Dermis blood vessel endothelial cell (primary cell): ENCODE data around the gene CHST13. TPM values are rescaled to one million over a fixed set of nuclear protein-coding genes. Genes with fewer than 3 reads are reported as not detected.

Source experiments
- DNase-seq: peaks from one replicate; pipeline ENCODE4 v3.0.0; 2010
- total RNA-seq: library from RNA; depleted of rRNA; stranded (reverse); fragments of >200 nt; gene quantifications from 2 replicates; pipeline ENCODE4 v1.2.3, GENCODE V29; 2014

CHST13 gene
- total RNA-seq, 1 donor from 2014 or later: not detected

DNA sequence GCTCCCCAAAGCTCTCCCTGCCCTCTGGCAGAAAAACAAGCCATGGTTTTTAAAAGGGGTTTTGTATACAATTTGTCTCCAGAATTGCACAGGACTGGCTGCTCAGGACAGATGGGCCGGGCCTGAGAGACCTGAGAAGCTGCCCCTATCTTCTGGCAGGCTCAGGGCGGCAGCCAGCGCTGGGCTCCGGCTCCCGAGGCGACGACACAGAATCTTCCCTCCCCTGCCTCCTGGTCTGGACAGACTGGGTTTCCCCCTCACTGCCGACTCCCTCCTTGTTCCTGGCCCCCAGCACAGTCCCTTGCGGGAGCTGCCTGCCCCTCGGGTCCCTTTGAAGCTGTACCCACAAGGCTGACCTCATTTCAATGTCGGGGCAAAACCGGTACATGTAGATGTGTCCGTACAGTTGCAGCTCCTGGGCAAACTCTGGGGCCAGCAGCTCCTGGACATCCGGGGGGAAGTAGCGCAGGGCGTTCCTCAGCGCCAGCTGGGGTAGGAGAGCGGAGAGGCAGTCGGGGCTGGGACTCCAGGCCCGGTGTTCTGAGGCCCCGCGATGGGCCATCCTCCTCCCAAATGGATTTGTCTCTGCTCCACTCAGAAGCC lies 13.5 kb upstream of the CHST13 start:
- no peak for DNase-seq

GRCh38 chr3:126511291-126511690 lies 12.7 kb upstream of the CHST13 start:
- DNase-seq: no peak

GRCh38 chr3:126512026-126512425 lies 11.9 kb upstream of the CHST13 start:
- DNase-seq: no peak

- no peak for DNase-seq
These were observed 10.9 kb upstream of the CHST13 start for GRCh38 chr3:126512916-126513650.

GRCh38 chr3:126514161-126514560 lies 9.8 kb upstream of the CHST13 start:
- DNase-seq: no peak

DNA sequence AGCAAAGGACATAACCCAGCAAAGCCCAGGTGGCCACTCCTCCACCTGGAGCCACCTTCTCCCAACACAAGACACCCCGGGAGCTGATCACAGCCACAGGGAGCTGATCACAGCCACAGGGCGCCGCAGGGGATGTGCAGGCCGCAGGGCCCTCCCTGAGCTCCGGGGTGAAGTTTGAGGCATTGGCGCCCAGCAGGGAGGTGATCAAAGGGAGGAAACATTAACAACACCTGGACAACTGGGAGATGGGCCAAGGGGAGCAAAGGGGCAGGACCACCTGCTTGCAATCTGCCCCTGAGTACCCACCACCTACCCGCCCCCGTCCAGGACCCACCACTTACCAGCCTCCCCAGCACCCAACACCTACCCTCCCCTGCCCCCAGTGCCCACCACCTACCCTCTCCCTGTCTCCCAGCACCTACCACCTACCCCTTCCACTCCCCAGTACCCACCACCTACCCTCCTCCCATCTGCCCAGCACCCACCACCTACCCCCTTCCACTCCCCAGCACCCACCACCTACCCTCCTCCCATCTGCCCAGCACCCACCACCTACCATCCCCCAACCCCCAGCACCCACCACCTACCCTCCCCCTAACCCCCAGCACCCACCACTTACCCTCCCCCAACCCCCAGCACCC lies 8.8 kb upstream of the CHST13 start:
- DNase-seq: no peak

- no peak for DNase-seq
These were observed 7.6 kb upstream of the CHST13 start for GRCh38 chr3:126516152-126516935.

GRCh38 chr3:126516936-126517290 lies 7.0 kb upstream of the CHST13 start:
- no peak for DNase-seq

DNA sequence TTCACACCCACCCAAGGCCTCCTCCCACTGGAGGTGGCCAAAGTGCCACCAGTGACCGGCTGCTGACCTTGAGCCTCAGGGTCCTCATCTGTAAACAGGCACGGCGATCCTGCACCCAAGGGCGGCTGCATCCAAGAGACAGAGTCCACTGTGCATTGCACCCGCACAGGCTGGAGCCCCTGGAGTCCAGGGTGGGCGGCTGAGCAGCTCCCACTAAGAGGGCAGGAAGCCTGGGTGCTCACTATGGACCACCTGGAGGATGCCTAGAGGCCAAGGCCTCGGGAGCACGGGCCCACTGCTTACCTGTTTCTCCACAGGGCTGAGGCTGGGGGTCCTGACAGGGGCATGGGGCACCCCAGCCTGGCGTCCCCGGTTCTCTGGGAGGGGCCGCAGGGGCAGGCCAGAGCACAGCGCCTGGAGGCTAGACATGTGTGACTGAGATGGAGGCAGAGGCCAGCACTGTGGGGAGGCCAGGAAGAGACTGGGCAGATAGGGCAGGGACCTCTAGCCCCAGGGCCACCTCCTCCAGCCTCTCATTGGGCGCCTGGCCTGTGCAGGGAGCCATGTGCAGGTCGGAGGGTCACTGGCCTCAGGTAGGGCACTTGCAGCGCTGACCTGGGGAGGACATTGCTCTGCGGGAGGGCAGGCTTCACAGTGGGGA lies 6.5 kb upstream of the CHST13 start, which contains the start of gene UROC1:
TSS of gene UROC1 (minus strand) at position 483 of the 661 bp plus-strand sequence. CDS start at position 429, 54 bp downstream.
- DNase-seq: no peak

GRCh38 chr3:126517986-126518778 lies 5.8 kb upstream of the CHST13 start:
- no peak for DNase-seq

GRCh38 chr3:126518779-126519177 lies 5.2 kb upstream of the CHST13 start:
- no peak for DNase-seq

GRCh38 chr3:126519506-126520455 lies 4.2 kb upstream of the CHST13 start:
- no peak for DNase-seq

DNA sequence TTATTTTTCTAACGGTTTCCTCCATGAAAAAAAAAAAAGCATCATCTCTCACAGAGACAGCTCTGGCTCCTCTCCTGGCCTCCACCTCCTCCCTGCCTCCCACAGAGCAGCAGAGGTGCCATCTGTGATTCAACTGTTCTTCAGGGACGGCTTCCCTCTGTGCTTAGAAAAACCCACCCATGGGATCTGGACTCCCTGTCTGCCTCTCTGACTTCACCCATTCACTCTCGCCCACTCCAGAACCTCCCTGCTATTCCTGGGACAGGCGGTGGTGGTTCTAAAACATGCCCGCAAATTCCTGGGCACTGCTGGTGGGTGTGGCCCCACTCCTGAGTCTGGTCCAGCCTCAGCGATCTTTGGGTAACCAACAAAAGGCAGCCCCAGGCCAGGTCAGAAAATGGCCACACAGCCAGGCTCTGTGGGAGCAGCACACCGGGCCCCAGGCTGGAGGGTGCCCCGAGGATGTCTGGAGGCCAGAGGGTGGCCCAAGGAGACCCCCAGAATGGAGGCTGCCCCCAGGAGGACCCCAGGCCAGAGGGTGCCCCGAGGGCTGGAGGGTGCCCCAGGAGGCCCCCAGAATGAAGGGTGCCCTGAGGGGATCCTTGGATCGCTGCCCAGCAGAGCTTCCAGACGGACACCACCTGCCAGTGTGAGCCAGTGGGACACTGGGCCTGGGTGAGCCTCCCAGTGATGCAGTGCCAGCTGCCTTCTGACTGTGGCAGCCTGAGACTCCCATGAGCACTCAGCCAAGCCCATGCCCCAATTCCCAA lies 2.6 kb upstream of the CHST13 start:
- DNase-seq: no peak

- DNase-seq: peak; percentile 68
These were observed 1.6 kb upstream of the CHST13 start for GRCh38 chr3:126522363-126522788.

DNA sequence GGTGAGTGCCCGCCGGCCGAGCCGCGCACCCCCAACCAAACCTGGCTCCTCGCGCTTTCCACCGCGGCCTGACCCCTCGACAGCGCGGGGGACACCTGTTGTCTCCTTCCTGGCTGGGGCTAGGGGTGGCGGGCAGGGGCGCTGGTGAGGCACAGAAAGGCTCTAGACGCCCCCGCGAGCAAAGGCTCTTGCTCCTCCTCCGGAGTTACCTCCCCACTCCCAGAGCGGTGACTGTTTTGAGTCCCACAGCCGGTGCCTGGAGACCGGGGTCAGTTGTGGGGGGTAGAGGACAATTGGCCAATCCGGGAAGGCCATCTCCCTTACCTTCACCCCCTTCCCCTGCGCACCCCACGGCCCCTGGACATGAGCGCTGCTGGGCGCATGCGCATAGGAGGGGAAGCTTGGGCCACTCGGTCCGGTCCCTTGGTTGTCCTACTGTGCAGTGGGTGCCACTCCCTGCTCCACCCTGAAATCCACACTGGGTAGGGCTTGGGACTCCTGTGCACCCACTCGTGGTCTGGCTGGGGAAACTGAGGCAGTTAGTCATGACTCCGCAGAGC lies 554 bp downstream of the CHST13 start:
- no peak for DNase-seq

- DNase-seq: no peak
These were observed 1.3 kb downstream of the CHST13 start for GRCh38 chr3:126525091-126525852.

DNA sequence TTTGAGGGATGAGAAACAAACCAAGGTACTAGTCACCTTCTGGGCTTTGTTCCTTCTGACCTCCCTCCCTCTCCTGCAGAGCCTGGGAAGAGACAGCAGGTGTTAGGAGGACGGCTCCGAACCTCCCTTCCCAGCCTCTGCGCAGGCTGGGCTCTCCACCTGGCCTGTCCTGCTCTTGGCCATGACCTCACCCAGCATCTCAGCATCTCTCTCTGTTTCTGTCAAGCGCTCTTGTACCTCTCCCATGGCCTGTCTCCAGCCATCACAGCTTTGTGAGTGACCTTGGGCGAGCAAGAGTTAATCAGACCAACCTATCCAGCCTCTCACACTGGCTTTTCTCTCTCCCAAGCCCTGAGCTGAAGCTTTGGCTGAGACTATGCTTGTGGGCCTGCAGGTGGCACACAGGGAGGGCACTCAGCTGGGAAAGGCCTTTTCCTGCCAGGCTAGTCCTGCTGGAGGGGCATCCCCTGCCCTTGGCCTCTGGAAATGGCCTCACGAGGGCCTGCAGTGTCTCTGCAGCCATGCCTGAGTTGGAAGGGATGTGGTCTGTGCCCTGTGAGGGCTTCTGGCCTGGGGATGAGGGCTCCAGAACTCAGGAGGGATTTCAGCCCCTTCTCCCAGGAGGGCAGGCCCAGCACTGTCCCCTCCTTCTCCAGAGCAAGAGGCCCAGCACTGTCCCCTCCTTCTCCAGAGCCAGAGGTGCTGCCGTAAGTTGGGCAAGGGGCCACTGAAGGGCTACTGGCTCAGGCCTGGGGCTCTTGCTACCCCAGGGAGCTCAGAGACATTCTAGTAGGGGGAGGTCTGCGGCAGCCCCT lies 2.1 kb downstream of the CHST13 start:
- no peak for DNase-seq

DNA sequence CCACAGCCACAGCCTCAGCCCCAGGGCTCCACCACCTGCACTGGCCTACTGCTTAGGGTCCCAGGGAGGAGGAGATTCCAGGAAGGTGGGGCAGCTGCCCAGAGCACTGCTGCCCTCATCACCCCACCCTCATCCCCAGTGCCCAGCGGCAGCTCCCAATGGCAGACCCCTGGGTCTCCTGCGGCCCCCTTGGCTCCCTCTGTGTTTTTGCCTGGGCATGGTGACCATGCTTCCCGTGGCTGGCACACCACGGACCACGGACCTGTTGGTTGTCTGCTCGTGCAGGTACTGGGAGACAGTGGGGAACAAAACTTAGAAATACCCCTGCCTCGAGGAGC lies 2.7 kb downstream of the CHST13 start:
- DNase-seq: no peak
